Large intestine (tissue), 3 donors: ENCODE results near the gene LHPP. TPM values are rescaled to one million over a fixed set of nuclear protein-coding genes. Genes with fewer than 3 reads are reported as not detected.

ENCODE experiments used
- DNase-seq, 2 donors: peaks; one replicate each; pipeline versions ENCODE4 v3.0.0 to v3.0.0-alpha.2; 2013
- H3K27ac ChIP-seq: one replicate; pipeline ENCODE4 v1.5.1; 2013; ENCODE audit warnings: low read length
- H3K27me3 ChIP-seq: 2 replicates; pipeline ENCODE4 v1.6.1; 2013; ENCODE audit warnings: low read length; ENCODE audit not compliant: control insufficient read depth, insufficient read depth
- H3K36me3 ChIP-seq: 2 replicates; pipeline ENCODE4 v1.6.1; 2013; ENCODE audit warnings: low read length; ENCODE audit not compliant: control insufficient read depth, insufficient read depth
- H3K4me1 ChIP-seq: one replicate; pipeline ENCODE4 v1.6.1; 2013; ENCODE audit warnings: low read length; ENCODE audit not compliant: control insufficient read depth, insufficient read depth
- H3K4me3 ChIP-seq: one replicate; pipeline ENCODE4 v1.5.1; 2013; ENCODE audit warnings: low read length
- H3K9me3 ChIP-seq: one replicate; pipeline ENCODE4 v1.6.1; 2013; ENCODE audit warnings: mild to moderate bottlenecking, low read depth, low read length, moderate library complexity; ENCODE audit not compliant: control insufficient read depth
- WGBS: methylation state at CpG from one replicate; pipeline ENCODE4 v1.1.5; 2013; ENCODE audit warnings: low lambda C conversion rate; ENCODE audit not compliant: insufficient coverage; 5-methylcytosine and 5-hydroxymethylcytosine counted together
- polyA plus RNA-seq: library from polyadenylated mRNA; unstranded; fragments of 120-200 nt; gene quantifications from one replicate; pipeline ENCODE4 v1.2.1, GENCODE V29; 2013

Gene LHPP
- polyA plus RNA-seq, 1 donor, result 40.7 TPM

DNA sequence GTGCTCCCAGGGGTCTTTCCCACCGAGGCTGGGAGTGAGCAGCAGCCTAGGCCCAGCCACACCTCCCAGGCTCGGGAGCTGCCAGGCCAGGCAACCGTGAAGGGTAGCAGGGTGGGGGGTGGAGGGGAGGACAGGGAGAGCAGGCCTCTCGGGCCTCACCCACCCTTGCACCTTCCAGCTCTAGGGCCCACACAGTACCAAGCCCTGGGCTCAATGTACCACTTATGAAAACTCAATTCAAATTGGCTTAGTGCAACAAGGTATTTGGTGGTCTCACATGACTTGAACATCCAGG, 155.2 kb downstream of the LHPP start:
- Histone ChIP-seq H3K36me3 (peaks cover 47% of the 10 kb centered on the region), H3K27me3 (no peaks in the 10 kb centered on the region), H3K4me1 (peaks cover 3% of the 10 kb centered on the region), H3K9me3 (peaks cover 4% of the 10 kb centered on the region), H3K4me3 (no peak overlapping the region), H3K27ac (no peak overlapping the region)
- WGBS, result no CpG with 5 or more reads among the region's 4 CpGs
- no peak for DNase-seq

DNA sequence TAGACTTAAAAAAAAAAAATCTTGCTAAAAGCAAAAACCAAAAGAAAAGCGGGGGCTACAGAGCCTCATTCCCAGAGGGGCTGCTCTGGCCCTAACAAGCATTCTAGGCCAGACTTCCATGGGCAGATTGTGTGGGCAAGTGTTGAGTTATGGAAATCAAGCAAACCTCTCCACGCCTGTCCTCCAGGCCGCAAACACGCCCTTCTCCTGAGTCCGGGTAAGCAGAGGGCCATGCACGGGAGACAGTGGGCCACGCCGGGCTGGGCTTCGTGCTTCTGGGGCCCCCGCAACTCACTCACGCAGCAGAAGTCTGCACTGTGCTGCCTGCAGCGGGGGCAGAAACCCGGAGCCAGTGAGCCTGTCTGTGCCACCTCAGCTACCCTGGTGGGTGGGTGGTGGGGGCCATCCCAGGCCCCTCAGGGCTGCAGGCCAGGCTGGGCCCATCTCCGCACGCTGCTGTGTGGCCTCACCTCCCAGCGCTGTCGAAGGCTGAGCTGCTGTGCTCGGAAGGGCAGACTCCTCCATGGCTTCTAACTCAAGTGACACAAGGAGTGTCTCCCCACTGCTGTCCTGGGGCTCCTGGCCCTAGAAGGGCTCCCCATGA, 156.9 kb downstream of the LHPP start:
- WGBS, result no CpG with 5 or more reads among the region's 18 CpGs
- Histone ChIP-seq H3K27ac (no peak overlapping the region), H3K36me3 (peaks cover 65% of the 10 kb centered on the region), H3K27me3 (no peaks in the 10 kb centered on the region), H3K9me3 (peaks cover 4% of the 10 kb centered on the region), H3K4me1 (peaks cover 3% of the 10 kb centered on the region), H3K4me3 (no peak overlapping the region)
- DNase-seq, result no peak

- DNase-seq, result no peak
- Histone ChIP-seq H3K4me3 (no peak overlapping the region), H3K9me3 (peaks cover 4% of the 10 kb centered on the region), H3K27me3 (no peaks in the 10 kb centered on the region), H3K27ac (no peak overlapping the region), H3K36me3 (peaks cover 69% of the 10 kb centered on the region), H3K4me1 (peaks cover 3% of the 10 kb centered on the region)
- no CpG with 5 or more reads among the region's 9 CpGs for WGBS
Observed at GRCh38 chr10:124619195-124619594, 157.6 kb downstream of the LHPP start.

- H3K27me3 ChIP-seq, result no peaks in the 10 kb centered on the region
- H3K36me3 ChIP-seq, result peaks cover 70% of the 10 kb centered on the region
- peaks cover 3% of the 10 kb centered on the region for H3K4me1 ChIP-seq
- H3K27ac ChIP-seq, result no peak overlapping the region
- no peak overlapping the region for H3K4me3 ChIP-seq
- no CpG with 5 or more reads among the region's 26 CpGs for WGBS
- H3K9me3 ChIP-seq, result peaks cover 4% of the 10 kb centered on the region
- DNase-seq, result no peak
Observed at GRCh38 chr10:124619802-124620490, 158.3 kb downstream of the LHPP start.

GRCh38 chr10:124621637-124622036, 160.0 kb downstream of the LHPP start:
- H3K9me3 ChIP-seq, result no peaks in the 10 kb centered on the region
- peaks cover 15% of the 10 kb centered on the region for H3K4me1 ChIP-seq
- H3K4me3 ChIP-seq, result no peak overlapping the region
- DNase-seq, result no peak
- WGBS, result 83% methylated on average over 1 of the region's 13 CpGs
- no peak overlapping the region for H3K27ac ChIP-seq
- H3K27me3 ChIP-seq, result no peaks in the 10 kb centered on the region
- H3K36me3 ChIP-seq, result peaks cover 68% of the 10 kb centered on the region

GRCh38 chr10:124622158-124622557, 160.5 kb downstream of the LHPP start:
- Histone ChIP-seq H3K27ac (no peak overlapping the region), H3K27me3 (no peaks in the 10 kb centered on the region), H3K4me1 (peaks cover 20% of the 10 kb centered on the region), H3K9me3 (no peaks in the 10 kb centered on the region), H3K4me3 (no peak overlapping the region), H3K36me3 (peaks cover 63% of the 10 kb centered on the region)
- no peak for DNase-seq
- WGBS, result no CpG with 5 or more reads among the region's 13 CpGs

DNA sequence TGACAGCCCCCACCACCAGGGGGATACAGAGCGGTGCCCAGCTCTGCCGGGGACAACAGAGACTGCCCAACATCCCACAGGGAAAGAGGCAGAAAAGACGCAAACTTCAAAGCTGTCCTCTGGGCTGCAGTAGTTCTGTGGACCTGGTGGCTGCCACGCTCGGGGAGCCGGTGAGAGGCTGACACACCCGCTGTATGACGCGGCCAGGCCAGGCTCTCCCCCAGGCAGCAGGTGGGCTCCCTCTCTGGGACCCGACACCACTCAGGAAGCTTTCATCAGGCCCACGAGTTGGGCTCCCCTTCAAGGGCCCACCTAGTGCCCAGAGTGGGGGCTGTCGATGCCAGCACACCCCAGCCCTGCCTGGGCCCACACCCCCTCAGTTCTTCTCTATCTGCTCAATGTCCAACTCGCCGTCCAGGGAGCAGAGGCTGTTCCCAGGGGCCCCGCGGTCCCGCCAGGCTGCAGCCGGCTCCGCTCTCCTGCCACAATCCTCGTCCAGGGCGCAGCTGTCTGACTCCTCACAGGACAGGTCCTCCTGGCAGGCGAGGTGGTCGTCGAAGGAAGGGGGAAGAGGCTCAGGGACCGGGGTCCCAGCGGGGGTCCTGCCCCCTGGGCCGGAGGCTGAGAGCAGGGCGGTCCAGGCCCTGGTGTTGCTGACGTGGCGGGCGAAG, 161.4 kb downstream of the LHPP start:
- H3K4me1 ChIP-seq, result peaks cover 27% of the 10 kb centered on the region

DNA sequence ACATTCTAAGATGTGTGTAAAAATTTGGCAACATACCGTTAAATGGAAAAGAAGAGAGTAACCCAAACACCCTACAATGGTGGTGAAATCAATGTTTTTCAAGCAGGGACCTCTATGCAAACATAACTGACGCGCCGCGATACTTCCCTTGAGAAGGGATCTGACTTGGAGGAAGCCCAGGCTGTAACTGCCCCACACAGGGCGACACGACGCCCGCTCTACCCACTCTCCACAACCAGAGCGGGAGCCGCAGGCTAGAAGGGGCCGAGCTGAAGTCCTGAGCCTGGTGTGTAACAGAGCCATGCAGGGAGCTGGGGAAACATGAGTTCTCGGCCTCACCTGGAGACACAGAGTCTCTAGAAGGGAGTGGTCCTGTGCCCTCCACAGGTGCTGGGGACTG, 162.4 kb downstream of the LHPP start:
- no CpG with 5 or more reads among the region's 13 CpGs for WGBS

More for the DNA sequence above, 161.4 kb downstream of the LHPP start:
- Histone ChIP-seq H3K27ac (no peak overlapping the region), H3K9me3 (no peaks in the 10 kb centered on the region), H3K27me3 (no peaks in the 10 kb centered on the region), H3K4me3 (no peak overlapping the region), H3K36me3 (peaks cover 54% of the 10 kb centered on the region)
- no peak for DNase-seq
- WGBS, result no CpG with 5 or more reads among the region's 31 CpGs

GRCh38 chr10:124624466-124624865, 162.8 kb downstream of the LHPP start:
- WGBS, result no CpG with 5 or more reads among the region's 9 CpGs
- no peak overlapping the region for H3K27ac ChIP-seq
- peaks cover 32% of the 10 kb centered on the region for H3K4me1 ChIP-seq
- H3K27me3 ChIP-seq, result no peaks in the 10 kb centered on the region
- no peak overlapping the region for H3K4me3 ChIP-seq
- DNase-seq, result no peak
- H3K9me3 ChIP-seq, result no peaks in the 10 kb centered on the region
- H3K36me3 ChIP-seq, result peaks cover 44% of the 10 kb centered on the region

More for the DNA sequence above, 162.4 kb downstream of the LHPP start:
- DNase-seq, result no peak
- Histone ChIP-seq H3K27ac (no peak overlapping the region), H3K4me1 (peaks cover 32% of the 10 kb centered on the region), H3K4me3 (no peak overlapping the region), H3K9me3 (no peaks in the 10 kb centered on the region), H3K27me3 (no peaks in the 10 kb centered on the region), H3K36me3 (peaks cover 44% of the 10 kb centered on the region)

DNA sequence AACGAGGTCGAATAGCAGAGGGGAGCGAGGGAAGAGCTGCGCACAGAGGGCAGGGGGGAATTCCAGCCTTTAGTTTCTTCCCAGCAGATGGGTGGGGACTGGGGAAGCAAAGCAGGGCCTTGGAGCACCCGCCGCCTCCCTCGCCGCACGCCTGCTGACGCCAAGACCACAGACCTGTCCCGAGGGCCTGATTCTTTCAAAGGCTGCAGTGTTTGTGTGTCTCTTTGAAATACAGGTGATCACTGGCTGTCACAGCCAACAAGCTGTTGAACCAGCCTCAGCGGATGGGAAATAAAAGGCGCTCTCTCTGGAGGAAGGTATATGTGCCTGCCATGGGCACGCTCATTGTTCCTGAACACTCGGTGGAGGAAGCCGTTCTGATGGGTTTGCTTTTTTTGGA, 163.3 kb downstream of the LHPP start:
- no peak for DNase-seq
- Histone ChIP-seq H3K4me1 (peaks cover 32% of the 10 kb centered on the region), H3K27ac (no peak overlapping the region), H3K36me3 (peaks cover 47% of the 10 kb centered on the region), H3K4me3 (no peak overlapping the region), H3K9me3 (no peaks in the 10 kb centered on the region), H3K27me3 (no peaks in the 10 kb centered on the region)
- WGBS, result no CpG with 5 or more reads among the region's 16 CpGs
